ENCODE data around the gene MATCAP1.

MATCAP1 gene

DNA sequence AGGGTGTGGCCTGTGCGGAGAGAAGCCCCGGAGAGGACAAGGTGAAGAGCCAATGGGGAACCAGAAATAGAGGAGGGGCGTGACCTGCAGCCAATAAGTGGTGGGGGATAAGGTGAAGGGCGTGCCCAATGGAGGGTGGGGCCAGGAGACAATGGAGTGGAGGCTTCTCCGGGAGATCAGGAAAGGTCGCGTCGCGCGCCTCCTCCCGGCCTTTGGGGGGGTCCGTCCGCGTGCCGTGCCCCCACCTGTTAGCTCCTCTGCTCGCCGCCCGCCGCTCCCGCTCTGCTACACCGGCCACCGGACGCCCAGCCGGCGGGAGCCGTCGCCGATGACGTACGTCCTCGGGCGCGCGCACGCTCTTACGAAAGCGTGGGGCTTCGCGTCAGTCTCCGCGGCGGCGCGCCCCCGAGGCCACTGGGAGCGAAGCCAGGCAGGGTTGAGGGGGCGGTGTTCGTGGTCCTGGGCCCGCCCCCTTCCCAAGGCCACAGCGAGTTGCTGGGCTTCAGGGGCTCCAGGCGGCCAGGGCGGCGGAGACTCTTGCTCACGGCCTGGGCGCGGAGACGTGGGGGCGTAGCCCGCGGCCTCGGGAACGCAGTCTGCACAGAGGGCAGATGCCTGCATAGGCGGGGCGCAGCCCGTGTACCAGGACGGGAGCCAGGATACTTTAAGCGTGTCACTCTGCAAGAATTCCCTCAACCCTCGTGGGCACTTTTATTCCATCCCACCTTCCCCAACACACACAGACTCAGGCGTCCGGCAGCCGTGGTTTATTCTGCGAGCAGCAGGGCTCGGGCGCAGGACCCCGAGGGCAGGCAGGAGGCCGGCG lies at the start of gene MATCAP1:
TSS of gene MATCAP1 (minus strand) at position 337 of the 826 bp plus-strand sequence. CDS start 3,353 bp downstream, outside the sequence.
- DNase-seq = peak; percentile 100

- DNase-seq = no peak
Measured at GRCh38 chr16:67230809-67231660, 47.3 kb upstream of the MATCAP1 start.

- DNase-seq = no peak
Measured at GRCh38 chr16:67229906-67230808, 46.4 kb upstream of the MATCAP1 start.

DNA sequence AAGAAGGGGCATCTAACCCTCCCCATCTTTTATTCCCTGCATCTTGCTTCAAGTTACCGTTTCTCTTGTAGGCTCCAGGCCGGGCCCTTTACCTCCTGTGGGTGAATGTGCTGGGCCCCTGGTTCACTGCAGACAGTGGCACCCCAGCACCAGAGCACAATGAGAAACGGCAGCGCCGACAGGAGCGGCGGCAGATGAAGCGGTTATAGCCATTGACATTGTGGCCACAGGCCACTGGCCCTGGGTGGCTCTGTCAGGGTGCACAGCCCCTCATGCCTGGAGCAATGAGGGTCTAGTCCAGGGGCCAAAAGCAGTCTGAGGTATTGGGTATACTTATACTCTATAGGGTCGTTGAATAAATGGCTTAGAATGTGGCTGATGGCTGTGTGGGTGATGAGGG lies 45.1 kb upstream of the MATCAP1 start:
- no peak for DNase-seq

DNA sequence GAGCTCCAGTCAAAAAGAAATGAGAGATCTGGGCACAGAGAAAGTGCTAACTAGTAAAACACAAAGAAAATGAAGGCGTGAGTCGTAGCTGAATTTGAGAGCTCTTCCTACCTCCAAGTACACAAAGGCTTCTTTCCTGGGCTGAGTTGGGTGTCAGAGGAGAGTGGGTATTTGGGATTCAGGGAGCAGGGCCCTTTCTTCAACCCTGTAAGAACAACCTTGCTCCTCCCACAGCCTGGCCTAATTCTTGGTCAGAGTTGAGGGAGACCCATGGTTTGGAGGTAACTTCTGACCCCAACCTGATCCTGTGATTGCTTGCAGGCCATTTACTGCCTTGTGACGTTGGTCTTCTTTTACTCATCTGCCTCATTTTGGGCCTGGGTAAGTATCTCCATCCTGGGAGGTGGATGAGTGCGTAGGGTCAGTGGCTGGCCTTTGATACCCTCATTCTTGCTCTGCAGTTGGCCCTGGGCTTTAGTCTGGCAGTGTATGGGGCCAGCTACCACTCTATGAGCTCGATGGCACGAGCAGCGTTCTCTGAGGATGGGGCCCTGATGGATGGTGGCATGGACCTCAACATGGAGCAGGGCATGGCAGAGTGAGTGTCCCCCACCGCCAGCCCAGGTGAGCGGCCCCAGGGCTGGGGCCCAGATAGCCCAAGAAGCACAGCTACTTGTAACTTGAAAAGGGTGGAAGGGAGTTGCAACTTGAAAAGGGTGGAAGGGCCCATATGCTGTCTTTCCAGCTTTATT lies 44.4 kb upstream of the MATCAP1 start:
- DNase-seq = no peak

GRCh38 chr16:67227567-67227921 lies 43.8 kb upstream of the MATCAP1 start:
- DNase-seq = no peak

DNA sequence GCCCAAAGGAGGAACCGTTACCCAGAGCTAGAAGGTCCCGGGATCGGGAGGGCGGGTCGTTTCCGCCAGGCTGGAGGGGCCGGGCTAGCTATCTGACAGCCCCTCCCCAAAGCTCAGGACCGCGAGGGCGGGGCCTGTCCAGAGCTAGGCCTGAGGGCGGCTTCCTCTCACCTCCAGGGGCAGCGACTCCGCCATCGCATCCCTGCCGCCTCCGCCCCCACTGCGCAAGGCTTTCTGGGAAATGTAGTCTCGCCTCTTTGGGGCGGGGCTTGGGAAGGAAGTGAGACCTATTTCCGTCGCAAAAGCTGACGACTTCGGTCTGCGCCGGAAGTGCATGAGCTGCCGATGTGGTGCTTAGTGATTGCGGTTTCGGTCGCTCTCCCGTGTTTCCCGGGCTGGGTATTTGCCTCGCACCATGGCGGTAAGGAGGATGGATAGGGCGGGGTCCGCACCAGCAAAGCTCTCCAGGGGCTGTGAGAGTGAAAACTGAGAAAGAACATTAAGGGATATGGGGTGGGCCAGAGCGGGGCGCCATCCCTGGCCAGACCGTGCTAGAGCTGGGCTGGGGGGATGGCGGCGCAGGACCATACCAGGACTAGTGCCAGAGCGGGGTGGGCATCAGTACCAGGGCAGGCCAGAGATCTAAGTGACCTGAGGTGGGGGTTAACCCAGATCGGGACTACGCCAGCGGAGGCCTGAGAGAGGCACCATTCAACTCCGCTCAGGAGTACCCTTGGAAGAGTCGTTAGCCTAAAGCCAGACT lies 43.2 kb upstream of the MATCAP1 start, which contains the start of gene TMEM208:
TSS of gene TMEM208 (plus strand) at position 327 of the 763 bp plus-strand sequence. CDS start at position 416, 89 bp downstream.
- DNase-seq = peak; percentile 98

- DNase-seq = no peak
Measured at GRCh38 chr16:67226295-67226803, 42.6 kb upstream of the MATCAP1 start.

- DNase-seq = no peak
Measured at GRCh38 chr16:67223992-67224391, 40.2 kb upstream of the MATCAP1 start.

DNA sequence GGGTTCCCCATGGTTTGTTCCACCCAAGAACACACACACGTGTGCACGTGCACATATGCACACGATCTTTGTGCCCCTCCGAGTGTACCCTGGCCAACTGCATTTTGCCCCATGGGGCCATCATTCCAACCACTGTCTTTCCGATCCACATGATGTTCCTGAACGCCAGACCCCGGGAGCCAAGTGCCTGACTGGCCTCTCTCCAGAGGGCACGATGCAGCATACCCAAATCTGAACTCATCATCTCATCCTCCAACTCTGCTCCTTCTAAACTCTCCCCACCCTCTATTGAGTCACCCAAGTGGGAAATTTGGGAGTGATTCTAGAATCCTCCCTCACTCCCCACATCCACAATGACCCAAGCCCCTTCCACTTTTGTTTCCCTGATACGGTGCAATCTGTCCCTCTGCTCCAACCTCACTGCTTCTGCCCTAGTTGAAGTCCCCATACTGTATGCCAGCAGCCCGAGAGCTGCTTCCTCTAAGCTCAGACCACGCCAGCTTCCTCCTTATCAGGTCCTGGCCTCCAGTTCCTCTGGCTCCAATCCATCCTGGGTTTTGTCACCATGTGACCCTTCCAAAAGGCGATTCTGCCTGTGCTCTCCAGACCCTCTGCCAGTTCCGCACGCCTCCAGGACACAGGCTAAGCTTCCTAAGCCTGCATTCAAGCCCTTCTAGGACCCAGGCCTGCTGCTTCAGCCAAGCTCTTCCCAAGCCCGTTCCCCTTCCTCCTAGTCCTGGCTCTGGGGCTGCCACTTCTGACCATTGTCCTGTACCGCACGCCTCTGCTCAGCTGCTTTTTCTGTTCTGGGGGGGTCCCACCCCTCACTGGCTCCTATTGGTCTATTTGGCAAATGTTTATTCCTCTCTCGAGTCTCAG lies 33.1 kb upstream of the MATCAP1 start:
- no peak for DNase-seq

- no peak for DNase-seq
Measured at GRCh38 chr16:67215706-67216105, 31.9 kb upstream of the MATCAP1 start.

- no peak for DNase-seq
Measured at GRCh38 chr16:67213197-67214019, 29.6 kb upstream of the MATCAP1 start.

GRCh38 chr16:67212766-67213165 lies 29.0 kb upstream of the MATCAP1 start:
- DNase-seq = no peak

GRCh38 chr16:67211674-67212073 lies 27.9 kb upstream of the MATCAP1 start:
- no peak for DNase-seq

- no peak for DNase-seq
Measured at GRCh38 chr16:67210069-67210937, 26.5 kb upstream of the MATCAP1 start.

DNA sequence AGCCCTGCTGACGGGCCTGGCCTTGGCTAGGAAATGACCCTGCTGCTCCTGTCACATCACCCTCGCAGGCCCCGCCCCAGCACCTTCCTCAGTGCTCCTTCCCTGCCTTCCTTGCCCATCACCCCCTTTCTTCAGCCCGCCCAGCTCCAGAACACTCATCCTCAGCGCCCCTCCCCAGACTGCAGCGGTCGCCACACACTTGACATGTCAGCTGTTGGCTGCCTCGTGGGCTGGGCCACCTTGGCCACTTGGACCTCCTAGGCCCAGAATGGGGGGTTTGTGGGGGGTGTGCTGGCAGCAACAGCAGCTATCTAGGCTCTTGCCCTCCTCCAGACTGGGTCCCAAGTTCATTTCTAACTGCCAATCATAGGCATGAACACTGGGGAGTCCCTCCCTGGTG lies 25.8 kb upstream of the MATCAP1 start:
- no peak for DNase-seq

DNA sequence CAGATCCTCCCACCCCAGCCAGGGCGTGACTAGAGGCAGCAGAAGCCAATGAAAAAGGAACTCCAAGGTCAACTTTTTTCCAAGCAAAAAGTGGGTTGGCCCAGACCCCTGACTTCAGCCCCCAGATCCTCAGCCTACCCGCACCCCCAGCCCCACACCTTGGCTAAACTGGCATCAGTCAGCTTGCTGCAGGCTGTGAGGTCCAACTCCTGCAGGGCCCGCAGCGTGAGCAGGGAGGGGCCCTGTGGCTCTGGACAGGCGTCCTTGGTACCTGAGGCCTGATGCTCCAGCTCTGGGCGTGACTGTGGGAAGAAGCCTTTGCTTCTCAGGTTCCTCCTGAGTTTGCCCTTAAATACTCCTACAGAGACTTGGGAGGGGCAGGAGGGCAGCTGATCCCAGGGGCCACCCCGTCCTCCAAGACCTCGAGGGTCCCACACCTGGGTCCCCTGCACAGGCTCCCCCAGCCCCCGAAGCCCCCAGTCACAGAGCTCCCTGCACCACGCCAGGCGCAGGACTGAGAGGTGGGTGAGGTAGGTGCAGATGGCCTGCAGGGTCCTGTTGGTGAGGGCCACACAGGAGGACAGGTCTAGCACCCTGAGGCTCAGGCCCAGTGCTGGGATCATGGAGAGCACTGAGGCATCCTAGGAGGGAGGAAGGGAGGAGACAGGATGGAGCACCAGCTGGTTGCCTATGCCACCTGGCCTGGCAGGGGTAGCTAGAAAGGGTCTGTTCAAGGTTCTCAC lies 24.6 kb upstream of the MATCAP1 start:
- DNase-seq = no peak
